Heart right ventricle (tissue), 16 donors: Measurements from ENCODE around the gene ABI2. TPM values are rescaled to one million over a fixed set of nuclear protein-coding genes. Genes with fewer than 3 reads are reported as not detected.
"Not testable (repeated sequence)": the region's sequence is repeated elsewhere in the genome, so short reads cannot be mapped to it uniquely, and the experiment has no call there.

Experiments used
- ATAC-seq, 8 donors: fragments of 200-7000 bp; cut with Tn5 transposase; one replicate each; pipeline ENCODE4 v1.9.1; 2020; ENCODE audit warnings: mild to moderate bottlenecking in 8 of 8, moderate library complexity in 8 of 8, moderate number of reproducible peaks in 1 of 8
- DNase-seq, 2 donors: peaks; one replicate each; pipeline ENCODE4 v3.0.0-alpha.2; 2020
- H3K27ac ChIP-seq, 10 donors: fragments of 200-600 bp; sonication (generic) in 2 of 10; one replicate each; pipeline versions ENCODE4 v1.5.0 to v1.8.0; 2020 to 2022; ENCODE audit warnings: mild to moderate bottlenecking in 3 of 10
- H3K27me3 ChIP-seq, 7 donors: fragments of 200-600 bp; one replicate each; pipeline ENCODE4 v1.8.0; 2021 to 2022; ENCODE audit warnings: mild to moderate bottlenecking in 2 of 7
- H3K36me3 ChIP-seq, 9 donors: fragments of 200-600 bp; sonication (generic) in 1 of 9; one replicate each; pipeline versions ENCODE4 v1.5.0 to v1.8.0; 2020 to 2022; ENCODE audit warnings: mild to moderate bottlenecking in 2 of 9
- H3K4me1 ChIP-seq, 9 donors: fragments of 200-600 bp; sonication (generic) in 1 of 9; one replicate each; pipeline versions ENCODE4 v1.5.0 to v1.8.0; 2020 to 2022; ENCODE audit warnings: mild to moderate bottlenecking in 4 of 9
- H3K4me3 ChIP-seq, 10 donors: fragments of 200-600 bp; sonication (generic) in 2 of 10; one replicate each; pipeline versions ENCODE4 v1.5.0 to v1.8.0; 2020 to 2022; ENCODE audit warnings: mild to moderate bottlenecking in 7 of 10, moderate library complexity in 2 of 10
- H3K9me3 ChIP-seq, 11 donors: fragments of 200-600 bp in 10 of 11; sonication (generic) in 2 of 11; one replicate each; pipeline versions ENCODE4 v1.5.0 to v1.8.0; 2013 to 2022; ENCODE audit warnings: mild to moderate bottlenecking in 2 of 11, control low read depth in 1 of 11, moderate library complexity in 1 of 11
- WGBS, 2 donors: extraction: QIAGEN DNeasy Blood & Tissue Kit; methylation state at CpG; one replicate each; pipeline ENCODE4 v1.1.7; 2013; ENCODE audit warnings: inconsistent platforms in 1 of 2; 5-methylcytosine and 5-hydroxymethylcytosine counted together
- intact Hi-C, 10 donors: fragments of 100-400 bp; cut with DNase I; formaldehyde crosslinking; loops; one replicate each; pipeline versions ENCODE4 v1.11.1 to v1.14.2; 2022
- polyA plus RNA-seq, 2 donors: library from polyadenylated mRNA; stranded (reverse); fragments of 200-250 nt; gene quantifications; one replicate each; pipeline ENCODE4 v1.2.3, GENCODE V29; 2013
- total RNA-seq, 10 donors: library from RNA; stranded (reverse); fragmentation: NEBNext Ultra II Directional in 3 of 10; extraction: Animal tissue kit (Norgen Biotek cat#: 25700) in 3 of 10; gene quantifications; one replicate each; pipeline versions ENCODE4 v1.2.1 to v1.2.4, GENCODE V29; 2021 to 2023
- TF ChIP-seq, protein P1 (sequence below), 9 donors: fragments of 200-600 bp; sonication (generic) in 2 of 9; IDR thresholded peaks; one replicate each; pipeline versions ENCODE4 v1.5.0 to v1.8.0; 2021 to 2022; ENCODE audit warnings: antibody characterized with exemption in 9 of 9, mild to moderate bottlenecking in 5 of 9, moderate library complexity in 1 of 9
- donor health status: Arrhythmogenic right ventricular cardiomyopathy.
- donor health status: ischemic (EF 13 %, LVEDD 7.1; RV severe dilation, severe dysfunction).
- donor health status: healthy with polysubstance abuse.
- donor health status: DM: no; HTN: yes; CAD: no.
- donor health status: DM: no; HTN: no; CAD: no.
- donor health status: ischemic (EF 25% LVEDD 6.9; RV normal size, moderate dysfunction).
- donor health status: ischemic (EF 25% LVEDD 5.7; RV mildly dilated, moderate dysfunction).
- donor health status: healthy.
- donor health status: DM: yes; HTN: yes; CAD: no.
- donor health status: Ischemic cardiomyopathy.
- donor health status: ischemic (EF 35%, LVEDD 5.7; RV mildly dilated, moderate dysfunction).
- donor health status: nonischemic (EF 11% LVEDD 7.7; RV severe dilation, severe dysfunction).
- donor health status: DM: yes; HTN: yes; CAD: no.
- donor health status: PGD.
- donor health status: ischemic (EF 29% LVEDD 5.4; RV normal size, mild dysfunction).
- donor health status: nonischemic (EF 23%, LVEDD 6.1; RV moderate dilation, normal function).

Gene ABI2
- total and polyA plus RNA-seq, 12 donors, result 12.9 to 76.8 (median 55.7) TPM

GRCh38 chr2:203340791-203341487 is 12.7 kb downstream of the ABI2 start:
- Histone ChIP-seq H3K4me3 (no peak overlapping the region), H3K36me3 (peaks cover 0 to 19% (median 0%) of the 10 kb centered on the region in 9 donors), H3K9me3 (no peaks in the 10 kb centered on the region), H3K27ac (peak overlapping the region in 2 of 10 donors; percentile 22 to 51), H3K4me1 (peaks cover 0 to 47% (median 17%) of the 10 kb centered on the region in 9 donors), H3K27me3 (no peaks in the 10 kb centered on the region)
- ATAC-seq (peak in 5 of 8 donors; percentile 23 to 53 (median 50)), DNase-seq (no peak)
- intact Hi-C loops, result no loop called here
- TF ChIP-seq, protein P1, sequence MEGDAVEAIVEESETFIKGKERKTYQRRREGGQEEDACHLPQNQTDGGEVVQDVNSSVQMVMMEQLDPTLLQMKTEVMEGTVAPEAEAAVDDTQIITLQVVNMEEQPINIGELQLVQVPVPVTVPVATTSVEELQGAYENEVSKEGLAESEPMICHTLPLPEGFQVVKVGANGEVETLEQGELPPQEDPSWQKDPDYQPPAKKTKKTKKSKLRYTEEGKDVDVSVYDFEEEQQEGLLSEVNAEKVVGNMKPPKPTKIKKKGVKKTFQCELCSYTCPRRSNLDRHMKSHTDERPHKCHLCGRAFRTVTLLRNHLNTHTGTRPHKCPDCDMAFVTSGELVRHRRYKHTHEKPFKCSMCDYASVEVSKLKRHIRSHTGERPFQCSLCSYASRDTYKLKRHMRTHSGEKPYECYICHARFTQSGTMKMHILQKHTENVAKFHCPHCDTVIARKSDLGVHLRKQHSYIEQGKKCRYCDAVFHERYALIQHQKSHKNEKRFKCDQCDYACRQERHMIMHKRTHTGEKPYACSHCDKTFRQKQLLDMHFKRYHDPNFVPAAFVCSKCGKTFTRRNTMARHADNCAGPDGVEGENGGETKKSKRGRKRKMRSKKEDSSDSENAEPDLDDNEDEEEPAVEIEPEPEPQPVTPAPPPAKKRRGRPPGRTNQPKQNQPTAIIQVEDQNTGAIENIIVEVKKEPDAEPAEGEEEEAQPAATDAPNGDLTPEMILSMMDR (IDR thresholded peaks at IDR 0.05), result no peak
- 83 to 88% methylated on average over 6 of the region's 6 CpGs for WGBS, 2 donors

DNA sequence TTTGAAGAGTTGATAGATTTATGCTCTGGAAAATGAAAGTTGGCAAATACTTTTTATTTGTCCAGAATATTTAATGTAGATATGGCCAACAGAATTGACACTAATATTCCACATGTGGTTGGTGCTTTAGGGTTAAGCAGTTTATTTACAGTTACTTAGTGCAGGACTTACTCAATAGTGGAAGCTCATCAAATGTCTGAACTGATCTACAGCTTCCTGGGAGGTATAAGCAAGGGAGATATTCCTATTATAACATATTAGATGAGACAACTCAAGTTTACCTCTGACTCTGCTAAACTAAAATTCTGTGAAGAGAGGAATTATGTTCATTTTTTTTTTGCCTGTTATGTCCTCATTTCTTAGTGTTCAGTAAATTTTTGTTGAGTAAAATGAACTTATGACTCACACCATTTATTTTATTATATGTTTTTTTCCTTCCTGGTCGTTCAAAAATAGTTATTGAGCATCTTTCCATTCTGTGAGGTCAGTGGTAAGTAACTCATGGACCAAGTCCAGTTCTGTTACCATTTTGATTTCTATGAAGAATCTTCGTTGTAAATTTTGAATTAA is 13.6 kb downstream of the ABI2 start:
- no peak for DNase-seq
- no peak for ATAC-seq
- intact Hi-C loops, result no loop called here
- H3K27me3 ChIP-seq, result no peaks in the 10 kb centered on the region
- TF ChIP-seq, protein P1 (IDR thresholded peaks at IDR 0.05), result no peak
- H3K36me3 ChIP-seq, result peaks cover 0 to 19% (median 0%) of the 10 kb centered on the region in 9 donors
- no peak overlapping the region for H3K4me3 ChIP-seq
- peaks cover 0 to 54% (median 17%) of the 10 kb centered on the region in 9 donors for H3K4me1 ChIP-seq
- WGBS, 2 donors, result 75 to 81% methylated on average over 2 of the region's 2 CpGs
- no peaks in the 10 kb centered on the region for H3K9me3 ChIP-seq
- no peak overlapping the region for H3K27ac ChIP-seq

GRCh38 chr2:203342374-203342773 is 14.2 kb downstream of the ABI2 start:
- 95 to 97% methylated on average over 4 of the region's 4 CpGs for WGBS, 2 donors
- intact Hi-C loops, H3K27ac ChIP-seq, DNase-seq, H3K4me3 ChIP-seq, ATAC-seq, H3K27me3 ChIP-seq, H3K9me3 ChIP-seq: not testable (repeated sequence)
- peaks cover 0 to 19% (median 0%) of the 10 kb centered on the region in 9 donors for H3K36me3 ChIP-seq
- peaks cover 0 to 59% (median 17%) of the 10 kb centered on the region in 9 donors for H3K4me1 ChIP-seq

GRCh38 chr2:203344667-203345066 is 16.5 kb downstream of the ABI2 start:
- ATAC-seq, result no peak
- H3K27me3 ChIP-seq, result no peaks in the 10 kb centered on the region
- TF ChIP-seq, protein P1 (IDR thresholded peaks at IDR 0.05), result no peak
- DNase-seq, result no peak
- H3K4me3 ChIP-seq, result no peak overlapping the region
- no peaks in the 10 kb centered on the region for H3K9me3 ChIP-seq
- WGBS, 2 donors, result 97% methylated on average over 12 of the region's 12 CpGs
- H3K4me1 ChIP-seq, result peaks cover 0 to 45% (median 16%) of the 10 kb centered on the region in 9 donors
- H3K27ac ChIP-seq, result no peak overlapping the region
- intact Hi-C loops, result no loop called here
- H3K36me3 ChIP-seq, result peaks cover 0 to 19% (median 0%) of the 10 kb centered on the region in 9 donors

DNA sequence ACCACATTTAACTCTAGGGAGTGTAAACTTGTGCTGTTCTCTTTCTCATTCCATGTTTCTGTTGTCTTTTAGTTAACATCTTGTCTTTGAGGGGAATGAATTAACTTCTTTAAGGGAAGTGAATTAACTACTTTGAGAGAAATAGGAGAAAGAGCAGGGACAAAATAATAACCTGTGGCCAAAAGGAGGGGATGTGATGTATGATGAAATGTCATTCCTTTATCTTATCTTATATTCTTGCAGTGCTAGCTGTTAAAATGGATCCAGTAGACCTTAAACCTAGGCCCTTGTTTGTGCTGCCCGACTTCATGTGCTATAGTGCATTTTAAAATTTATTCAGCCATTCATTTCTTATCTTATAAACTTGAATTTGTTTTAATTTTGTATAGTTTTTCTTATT is 18.4 kb downstream of the ABI2 start:
- Histone ChIP-seq H3K36me3 (peaks cover 0 to 16% (median 0%) of the 10 kb centered on the region in 9 donors), H3K9me3 (no peaks in the 10 kb centered on the region), H3K27me3 (no peaks in the 10 kb centered on the region), H3K4me1 (peaks cover 0 to 27% (median 16%) of the 10 kb centered on the region in 9 donors), H3K27ac (peak overlapping the region in 1 of 10 donors; percentile 70), H3K4me3 (no peak overlapping the region)
- no peak for ATAC-seq
- intact Hi-C loops, result no loop called here
- WGBS, 2 donors, result 74 to 78% methylated on average over 1 of the region's 1 CpG
- no peak for DNase-seq
- TF ChIP-seq, protein P1 (IDR thresholded peaks at IDR 0.05), result no peak
